Right lobe of liver (tissue), 6 donors: ENCODE measurements around the gene SPTBN1. TPM values are rescaled to one million over a fixed set of nuclear protein-coding genes. Genes with fewer than 3 reads are reported as not detected.
A peak's percentile ranks its signal among the peaks of the same experiment; 100 is the strongest.

Source experiments
- ATAC-seq, 4 donors: fragments of 200-7000 bp; cut with Tn5 transposase; one replicate each; pipeline ENCODE4 v1.9.1; 2020; ENCODE audit warnings: mild to moderate bottlenecking in 4 of 4, moderate library complexity in 4 of 4
- DNase-seq, 3 donors: peaks; one replicate each; pipeline ENCODE4 v3.0.0-alpha.2; 2020
- H3K27ac ChIP-seq, 3 donors: fragments of 200-600 bp; one replicate each; pipeline ENCODE4 v1.8.0; 2022
- H3K27me3 ChIP-seq, 2 donors: fragments of 200-600 bp; one replicate each; pipeline ENCODE4 v1.8.0; 2022
- H3K36me3 ChIP-seq, 4 donors: fragments of 200-600 bp; sonication (generic) in 1 of 4; one replicate each; pipeline versions ENCODE4 v1.5.1 to v1.8.0; 2017 to 2022; ENCODE audit warnings: control low read depth in 1 of 4
- H3K4me1 ChIP-seq, 4 donors: fragments of 200-600 bp; sonication (generic) in 1 of 4; one replicate each; pipeline versions ENCODE4 v1.5.1 to v1.8.0; 2017 to 2022; ENCODE audit warnings: control low read depth in 1 of 4
- H3K4me3 ChIP-seq, 3 donors: fragments of 200-600 bp; one replicate each; pipeline ENCODE4 v1.8.0; 2022
- H3K9me3 ChIP-seq, 4 donors: fragments of 200-600 bp; sonication (generic) in 1 of 4; one replicate each; pipeline versions ENCODE4 v1.5.1 to v1.8.0; 2017 to 2022; ENCODE audit warnings: control low read depth in 1 of 4
- CTCF ChIP-seq, 4 donors: fragments of 200-600 bp in 3 of 4; fragments of 450-650 bp in 1 of 4; IDR thresholded peaks; one replicate each; pipeline versions ENCODE4 v1.5.1 to v1.8.0; 2016 to 2022; ENCODE audit warnings: antibody characterized with exemption in 4 of 4, mild to moderate bottlenecking in 2 of 4
- POLR2A ChIP-seq: fragments of 450-650 bp; IDR thresholded peaks from one replicate; pipeline ENCODE4 v1.6.1; 2017; ENCODE audit warnings: antibody characterized with exemption, mild to moderate bottlenecking
- WGBS: methylation state at CpG from one replicate; pipeline ENCODE4 v1.1.6; 2018; ENCODE audit warnings: low coverage, low lambda C conversion rate; ENCODE audit not compliant: insufficient coverage; ENCODE audit errors: missing lambda C conversion rate; 5-methylcytosine and 5-hydroxymethylcytosine counted together
- intact Hi-C, 2 donors: fragments of 100-400 bp; cut with DNase I; formaldehyde crosslinking; loops; one replicate each; pipeline versions ENCODE4 v1.11.2 to v1.14.1; 2022
- total RNA-seq, 6 experiments: library from RNA; depleted of rRNA in 2 of 6; stranded (reverse); fragments of >200 nt in 2 of 6; fragmentation: NEBNext Ultra II Directional in 3 of 6; extraction: Animal tissue kit (Norgen Biotek cat#: 25700) in 3 of 6; gene quantifications; one replicate each; pipeline versions ENCODE4 v1.1.0 to v1.2.4, GENCODE V29; 2016 to 2023
- donor health status: DM: no; HTN: yes; CAD: no.
- donor health status: DM: no; HTN: no; CAD: no.
- donor health status: DM: no; HTN: no; CAD: no.
- donor health status: DM: no; HTN: yes; CAD: no.
- donor health status: DM: no; HTN: yes; CAD: no.

SPTBN1 gene
- total RNA-seq, 6 experiments from 2014 or later = 107 to 315 (median 227) TPM

GRCh38 chr2:54587171-54588016 is 131.3 kb downstream of the SPTBN1 start:
- intact Hi-C loops = no loop called here
- Histone ChIP-seq H3K36me3 (no peaks in the 10 kb centered on the region), H3K9me3 (no peaks in the 10 kb centered on the region), H3K27ac (peak overlapping the region; percentile 5 to 84 (median 24)), H3K4me1 (peaks cover 0 to 69% (median 29%) of the 10 kb centered on the region in 4 donors), H3K4me3 (no peak overlapping the region), H3K27me3 (no peaks in the 10 kb centered on the region)
- no peak for TF ChIP-seq CTCF (IDR thresholded peaks at IDR 0.05)
- TF ChIP-seq POLR2A = no peak
- DNase-seq (no peak), ATAC-seq (no peak)
- WGBS = 72% methylated on average over 7 of the region's 8 CpGs

GRCh38 chr2:54588244-54588899 is 132.2 kb downstream of the SPTBN1 start:
- H3K27ac ChIP-seq = peak overlapping the region; percentile 82 to 84 (median 84)
- H3K4me1 ChIP-seq = peaks cover 0 to 69% (median 29%) of the 10 kb centered on the region in 4 donors
- TF ChIP-seq POLR2A (no peak), CTCF (IDR thresholded peaks at IDR 0.05) (no peak)
- no peak overlapping the region for H3K4me3 ChIP-seq
- DNase-seq (no peak), ATAC-seq (peak in 2 of 4 donors; percentile 13 to 27)
- WGBS = 40% methylated on average over 1 of the region's 1 CpG
- no peaks in the 10 kb centered on the region for H3K36me3 ChIP-seq
- no peaks in the 10 kb centered on the region for H3K27me3 ChIP-seq
- intact Hi-C loops = no loop called here
- no peaks in the 10 kb centered on the region for H3K9me3 ChIP-seq

GRCh38 chr2:54589038-54589339 is 132.9 kb downstream of the SPTBN1 start:
- ATAC-seq = no peak
- Histone ChIP-seq H3K9me3 (no peaks in the 10 kb centered on the region), H3K36me3 (no peaks in the 10 kb centered on the region), H3K4me3 (no peak overlapping the region), H3K4me1 (peaks cover 0 to 69% (median 30%) of the 10 kb centered on the region in 4 donors), H3K27me3 (no peaks in the 10 kb centered on the region), H3K27ac (peak overlapping the region; percentile 82 to 84 (median 84))
- 68% methylated on average over 4 of the region's 4 CpGs for WGBS
- TF ChIP-seq POLR2A (no peak), CTCF (IDR thresholded peaks at IDR 0.05) (no peak)
- intact Hi-C loops = no loop called here
- DNase-seq = no peak

- no peaks in the 10 kb centered on the region for H3K9me3 ChIP-seq
- H3K4me1 ChIP-seq = peaks cover 0 to 67% (median 33%) of the 10 kb centered on the region in 4 donors
- H3K36me3 ChIP-seq = no peaks in the 10 kb centered on the region
- WGBS = 9% methylated on average over 7 of the region's 7 CpGs
- ATAC-seq = peak; percentile 69 to 80 (median 76)
- TF ChIP-seq POLR2A (no peak), CTCF (IDR thresholded peaks at IDR 0.05) (no peak)
- H3K4me3 ChIP-seq = no peak overlapping the region
- no peaks in the 10 kb centered on the region for H3K27me3 ChIP-seq
- H3K27ac ChIP-seq = peak overlapping the region; percentile 82 to 84 (median 84)
- intact Hi-C loops = no loop called here
- no peak for DNase-seq
Observed at GRCh38 chr2:54589340-54590215, 133.5 kb downstream of the SPTBN1 start.
